Lower leg skin (tissue), 4 donors: ENCODE measurements around the gene MANF. TPM values are rescaled to one million over a fixed set of nuclear protein-coding genes. Genes with fewer than 3 reads are reported as not detected.

Experiments used
- DNase-seq, 2 donors: peaks; one replicate each; pipeline ENCODE4 v3.0.0-alpha.2; 2019; ENCODE audit warnings: low spot score in 2 of 2
- H3K4me3 ChIP-seq: fragments of 200-600 bp; sonication (generic); 2 replicates; pipeline ENCODE4 v1.5.1; 2017; ENCODE audit warnings: mild to moderate bottlenecking, low read depth; ENCODE audit not compliant: poor library complexity, severe bottlenecking
- POLR2A ChIP-seq, 2 donors: fragments of 450-650 bp; IDR thresholded peaks; one replicate each; pipeline ENCODE4 v1.6.1; 2016 to 2017; ENCODE audit warnings: antibody characterized with exemption in 2 of 2, mild to moderate bottlenecking in 1 of 2, moderate library complexity in 1 of 2
- WGBS, 2 donors: methylation state at CpG; one replicate each; pipeline ENCODE4 v1.1.5; 2018; 5-methylcytosine and 5-hydroxymethylcytosine counted together
- intact Hi-C: fragments of 100-400 bp; cut with DNase I; formaldehyde crosslinking; loops from one replicate; pipeline ENCODE4 v1.15.0; 2023; ENCODE audit warnings: low total_unique reads
- total RNA-seq, 4 donors: library from RNA; depleted of rRNA; stranded (reverse); fragments of >200 nt; gene quantifications; one replicate each; pipeline ENCODE4 v1.1.0, GENCODE V29; 2016
- TF ChIP-seq, protein P1 (sequence below), 3 donors: fragments of 450-650 bp; IDR thresholded peaks; one replicate each; pipeline ENCODE4 v1.5.1; 2016; ENCODE audit warnings: antibody characterized with exemption in 3 of 3, mild to moderate bottlenecking in 3 of 3, moderate library complexity in 2 of 3

Gene MANF
- total RNA-seq, 4 donors from 2014 or later: 36.0 to 58.5 (median 48.2) TPM

DNA sequence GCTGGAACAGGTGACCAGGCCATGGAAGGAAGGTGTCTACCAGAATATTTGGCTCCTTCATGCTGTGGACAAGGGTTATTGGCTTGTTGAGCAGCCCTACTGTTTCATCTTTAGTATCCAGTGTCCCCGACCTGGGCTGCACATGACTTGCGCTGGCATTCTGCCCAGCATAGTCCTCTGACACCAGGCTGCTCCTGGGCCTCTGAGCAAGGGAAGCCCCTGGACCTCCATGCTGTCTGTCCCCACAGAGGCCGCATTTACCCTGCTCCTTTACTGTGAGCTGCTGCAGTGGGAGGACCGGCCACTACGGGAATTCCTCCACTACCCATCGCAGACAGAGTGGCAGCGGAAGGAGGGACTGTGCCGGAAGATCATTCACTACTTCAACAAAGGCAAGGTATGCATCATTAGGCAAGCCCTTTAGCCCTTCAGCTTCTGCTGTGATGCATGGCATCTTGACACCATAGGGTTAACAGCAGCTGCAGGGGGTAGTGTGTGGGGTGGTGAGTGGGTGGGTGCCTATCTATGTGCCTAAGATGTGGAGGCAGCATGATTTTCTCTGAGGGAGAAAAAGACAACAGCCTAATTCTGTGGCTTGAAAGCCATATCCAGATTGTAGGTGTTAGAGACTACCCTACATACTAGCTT lies 44.0 kb upstream of the MANF start:
- no peak for DNase-seq
- TF ChIP-seq, protein P1, sequence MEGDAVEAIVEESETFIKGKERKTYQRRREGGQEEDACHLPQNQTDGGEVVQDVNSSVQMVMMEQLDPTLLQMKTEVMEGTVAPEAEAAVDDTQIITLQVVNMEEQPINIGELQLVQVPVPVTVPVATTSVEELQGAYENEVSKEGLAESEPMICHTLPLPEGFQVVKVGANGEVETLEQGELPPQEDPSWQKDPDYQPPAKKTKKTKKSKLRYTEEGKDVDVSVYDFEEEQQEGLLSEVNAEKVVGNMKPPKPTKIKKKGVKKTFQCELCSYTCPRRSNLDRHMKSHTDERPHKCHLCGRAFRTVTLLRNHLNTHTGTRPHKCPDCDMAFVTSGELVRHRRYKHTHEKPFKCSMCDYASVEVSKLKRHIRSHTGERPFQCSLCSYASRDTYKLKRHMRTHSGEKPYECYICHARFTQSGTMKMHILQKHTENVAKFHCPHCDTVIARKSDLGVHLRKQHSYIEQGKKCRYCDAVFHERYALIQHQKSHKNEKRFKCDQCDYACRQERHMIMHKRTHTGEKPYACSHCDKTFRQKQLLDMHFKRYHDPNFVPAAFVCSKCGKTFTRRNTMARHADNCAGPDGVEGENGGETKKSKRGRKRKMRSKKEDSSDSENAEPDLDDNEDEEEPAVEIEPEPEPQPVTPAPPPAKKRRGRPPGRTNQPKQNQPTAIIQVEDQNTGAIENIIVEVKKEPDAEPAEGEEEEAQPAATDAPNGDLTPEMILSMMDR (IDR thresholded peaks at IDR 0.05): no peak
- no peak for TF ChIP-seq POLR2A (IDR thresholded peaks at IDR 0.05)
- 89 to 95% methylated on average over 8 of the region's 8 CpGs for WGBS, 2 donors
- intact Hi-C loops: no loop called here
- H3K4me3 ChIP-seq: no peak overlapping the region

DNA sequence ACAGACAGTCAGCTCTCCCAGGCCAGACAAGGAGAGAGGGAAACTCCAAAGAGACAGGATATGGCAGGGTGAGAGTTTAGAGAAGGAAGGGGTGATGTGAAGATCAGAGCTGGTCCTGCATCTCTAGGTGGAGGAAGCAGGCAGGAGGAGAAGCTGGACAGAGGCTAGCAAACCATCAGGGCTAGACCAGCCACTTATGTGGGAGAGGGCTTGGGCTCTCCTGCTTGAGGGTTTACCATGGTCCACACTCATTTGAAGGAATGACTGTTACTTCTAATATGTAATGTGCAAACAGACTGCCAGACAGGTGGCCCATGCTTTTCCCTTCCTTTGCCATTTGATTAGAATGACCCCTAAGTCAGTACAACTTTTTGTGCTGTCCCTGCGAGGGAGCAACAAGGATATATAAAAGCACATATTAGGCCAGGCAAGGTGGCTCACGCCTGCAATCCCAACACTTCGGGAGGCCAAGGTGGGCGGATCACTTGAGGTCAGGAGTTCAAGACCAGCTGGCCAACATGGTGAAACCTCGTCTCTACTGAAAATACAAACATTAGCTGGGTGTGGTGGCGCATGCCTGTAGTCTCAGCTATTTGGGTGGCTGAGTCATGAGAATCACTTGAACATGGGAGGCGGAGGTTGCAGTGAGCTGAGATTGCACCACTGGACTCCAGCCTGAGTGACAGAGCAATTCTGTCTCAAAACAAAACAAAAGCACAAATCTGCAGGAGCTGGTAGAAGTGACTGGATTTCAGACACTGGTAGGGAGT lies 41.0 kb upstream of the MANF start:
- H3K4me3 ChIP-seq: no peak overlapping the region
- intact Hi-C loops: no loop called here
- TF ChIP-seq, protein P1 (IDR thresholded peaks at IDR 0.05): no peak
- TF ChIP-seq POLR2A (IDR thresholded peaks at IDR 0.05): no peak
- WGBS, 2 donors: 63 to 73% methylated on average over 7 of the region's 7 CpGs
- DNase-seq: peak in 1 of 2 donors; percentile 54

DNA sequence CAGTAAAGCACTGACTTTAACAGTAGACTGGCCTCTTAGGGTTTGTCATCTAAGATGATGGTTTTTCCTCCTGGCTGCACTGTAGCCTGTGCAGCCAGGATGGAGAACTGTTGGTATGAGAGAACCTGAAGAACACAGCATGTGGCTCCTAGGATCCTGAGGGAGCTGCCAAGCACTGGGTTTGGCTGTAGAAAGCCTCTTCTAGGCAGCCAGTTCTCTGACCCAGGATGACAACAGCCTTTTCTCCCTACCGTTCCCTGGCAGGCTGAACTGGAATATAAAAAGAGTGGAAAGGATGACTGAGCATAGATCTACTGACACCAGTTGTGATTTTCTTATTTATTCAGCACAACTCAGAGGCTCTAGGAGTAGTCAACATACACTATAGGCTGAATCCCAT lies 34.3 kb upstream of the MANF start:
- H3K4me3 ChIP-seq: no peak overlapping the region
- intact Hi-C loops: no loop called here
- TF ChIP-seq, protein P1 (IDR thresholded peaks at IDR 0.05): no peak
- TF ChIP-seq POLR2A (IDR thresholded peaks at IDR 0.05): no peak
- no peak for DNase-seq
- WGBS, 2 donors: 42 to 63% methylated on average over 1 of the region's 1 CpG

DNA sequence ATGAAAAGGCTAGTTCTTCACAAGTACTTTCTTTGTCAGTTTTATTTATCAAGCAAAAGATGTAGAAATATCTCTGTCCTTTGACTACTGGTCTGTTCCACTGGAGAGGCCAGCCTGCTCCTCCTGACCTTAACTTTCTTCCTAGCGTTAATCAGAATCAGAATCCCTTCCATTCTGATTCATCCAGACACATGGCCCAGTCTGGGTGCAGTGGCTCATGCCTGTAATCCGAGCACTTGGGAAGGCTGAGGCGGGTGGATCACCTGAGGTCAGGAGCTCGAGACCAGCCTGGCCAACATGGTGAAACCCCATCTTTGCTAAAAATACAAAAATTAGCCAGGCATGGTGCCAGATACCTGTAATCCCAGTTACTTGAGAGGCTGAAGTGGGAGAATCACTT lies 32.0 kb upstream of the MANF start:
- H3K4me3 ChIP-seq: no peak overlapping the region
- TF ChIP-seq, protein P1 (IDR thresholded peaks at IDR 0.05): no peak
- WGBS, 2 donors: 91 to 96% methylated on average over 4 of the region's 4 CpGs
- DNase-seq: no peak
- intact Hi-C loops: no loop called here

DNA sequence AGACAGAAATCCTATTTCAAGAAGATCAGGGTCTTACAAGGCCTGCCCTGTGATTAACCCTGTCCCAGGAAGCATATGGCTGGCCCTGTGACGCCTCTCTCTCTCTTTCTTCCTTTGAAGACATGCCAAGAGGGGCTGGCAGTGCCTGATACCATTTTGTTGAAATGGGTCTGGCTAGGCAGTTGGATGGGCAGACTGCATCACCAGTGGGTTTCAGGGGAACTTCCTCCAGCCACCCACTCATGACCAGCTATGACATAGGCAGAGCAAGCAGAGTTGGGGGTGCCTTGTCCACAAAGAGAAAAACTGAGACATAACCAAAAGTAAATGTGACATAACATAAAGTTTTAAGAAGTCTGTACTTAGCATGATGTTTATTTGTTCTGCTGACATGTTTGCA lies 31.4 kb upstream of the MANF start:
- WGBS, 2 donors: 72 to 77% methylated on average over 1 of the region's 1 CpG
- peak in 1 of 2 donors; percentile 36 for DNase-seq
- intact Hi-C loops: no loop called here
- no peak overlapping the region for H3K4me3 ChIP-seq
- TF ChIP-seq, protein P1 (IDR thresholded peaks at IDR 0.05): no peak
- TF ChIP-seq POLR2A (IDR thresholded peaks at IDR 0.05): no peak
